ENCODE measurements around the gene NMNAT2. TPM values are rescaled to one million over a fixed set of nuclear protein-coding genes. Genes with fewer than 3 reads are reported as not detected.

Gene NMNAT2
- total and polyA plus RNA-seq, 2 of the 4 experiments (the other 2 are of a cell fraction): 0.36 to 2.4 TPM

GRCh38 chr1:183281553-183282091, 136.6 kb downstream of the NMNAT2 start:
- peak overlapping the region; percentile 64 for H4K91ac ChIP-seq (ENCODE audit: insufficient read depth, low read depth, low read length)
- dilution Hi-C loops (cut with HindIII; ENCODE audit: low sequenced_read_pairs, unreplicated experiment) (no loop called here), intact Hi-C loops (cut with micrococcal nuclease) (loop anchor here (1.0 to 5.0 kb wide), 7 partner anchors 37 to 406 kb away; partner anchors contain the start of gene SMG7), in situ Hi-C loops (cut with MboI; ENCODE audit: low sequenced_read_pairs) (loop anchor here (10.0 kb wide), 1 partner anchor 343 kb away; no protein-coding TSS in a partner anchor)
- ChIA-PET POLR2A (ENCODE audit: unreplicated experiment) (no interaction called here), CTCF (interaction anchor here (0.7 to 2.7 kb wide), 4 partner anchors 32 to 319 kb away, joined by 4 to 20 read pairs (median 8); no protein-coding TSS in a partner anchor)
- H3K79me1 ChIP-seq (ENCODE audit: low read depth in 1 of 2, low read length in 2 of 2): peaks cover 0 to 24% of the 10 kb centered on the region in 2 experiments; a peak in 2 of 4 replicates
- no peak overlapping the region for H3K9ac ChIP-seq (ENCODE audit: low read depth, low read length)
- H2AFZ ChIP-seq (replicated peaks; ENCODE audit: low read length, poor library complexity): peak overlapping the region; percentile 54
- BruUV-seq (replicated peaks): no TSS peak
- no peak overlapping the region for H3K56ac ChIP-seq (ENCODE audit: extremely low read depth, insufficient read depth, low read length)
- no peaks in the 10 kb centered on the region for H3K27me3 ChIP-seq (ENCODE audit: control insufficient read depth, insufficient read depth, low read length)
- DNase-seq (peak; percentile 93), ATAC-seq (ENCODE audit: low read depth) (peak; percentile 85)
- H4K20me1 ChIP-seq (ENCODE audit: insufficient read depth, low read length): no peaks in the 10 kb centered on the region; the same call in 1 of the 2 replicates
- H2BK120ac ChIP-seq (ENCODE audit: low read depth, low read length): peak overlapping the region; percentile 87
- peak overlapping the region; percentile 67; the same call in 1 of the 3 replicates for H2BK15ac ChIP-seq (ENCODE audit: low read depth, low read length)
- no peaks in the 10 kb centered on the region for H3K36me3 ChIP-seq (ENCODE audit: control insufficient read depth, insufficient read depth, low read length)
- H3K27ac ChIP-seq (ENCODE audit: insufficient read depth, low read length): no peak overlapping the region
- TF ChIP-seq USF2 (IDR thresholded peaks at IDR 0.05; ENCODE audit: low read depth, low read length) (no peak), CHD1 (IDR thresholded peaks at IDR 0.05; ENCODE audit: low read depth, low read length) (no peak), BHLHE40 (IDR thresholded peaks at IDR 0.05; ENCODE audit: low read depth, low read length) (no peak), SMC3 (IDR thresholded peaks at IDR 0.05; ENCODE audit: low read depth, low read length) (peak; percentile 92), RAD21 (IDR thresholded peaks at IDR 0.05; ENCODE audit: low read length) (peak; percentile 89), MAZ (IDR thresholded peaks at IDR 0.05; ENCODE audit: borderline replicate concordance, low read depth, low read length) (no peak)
- TF ChIP-seq, protein P1, sequence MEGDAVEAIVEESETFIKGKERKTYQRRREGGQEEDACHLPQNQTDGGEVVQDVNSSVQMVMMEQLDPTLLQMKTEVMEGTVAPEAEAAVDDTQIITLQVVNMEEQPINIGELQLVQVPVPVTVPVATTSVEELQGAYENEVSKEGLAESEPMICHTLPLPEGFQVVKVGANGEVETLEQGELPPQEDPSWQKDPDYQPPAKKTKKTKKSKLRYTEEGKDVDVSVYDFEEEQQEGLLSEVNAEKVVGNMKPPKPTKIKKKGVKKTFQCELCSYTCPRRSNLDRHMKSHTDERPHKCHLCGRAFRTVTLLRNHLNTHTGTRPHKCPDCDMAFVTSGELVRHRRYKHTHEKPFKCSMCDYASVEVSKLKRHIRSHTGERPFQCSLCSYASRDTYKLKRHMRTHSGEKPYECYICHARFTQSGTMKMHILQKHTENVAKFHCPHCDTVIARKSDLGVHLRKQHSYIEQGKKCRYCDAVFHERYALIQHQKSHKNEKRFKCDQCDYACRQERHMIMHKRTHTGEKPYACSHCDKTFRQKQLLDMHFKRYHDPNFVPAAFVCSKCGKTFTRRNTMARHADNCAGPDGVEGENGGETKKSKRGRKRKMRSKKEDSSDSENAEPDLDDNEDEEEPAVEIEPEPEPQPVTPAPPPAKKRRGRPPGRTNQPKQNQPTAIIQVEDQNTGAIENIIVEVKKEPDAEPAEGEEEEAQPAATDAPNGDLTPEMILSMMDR (conservative IDR thresholded peaks at IDR 0.05; ENCODE audit: low read depth, low read length): peak; percentile 94
- peak overlapping the region; percentile 74 for H2BK5ac ChIP-seq (ENCODE audit: low read depth, low read length, poor library complexity, severe bottlenecking)
- H3K23ac ChIP-seq (ENCODE audit: low read depth, low read length): no peak overlapping the region
- peak overlapping the region; percentile 57 for H2AK5ac ChIP-seq (ENCODE audit: low read depth, low read length)
- H3K4me1 ChIP-seq (ENCODE audit: control insufficient read depth, insufficient read depth, low read length): peaks cover 26% of the 10 kb centered on the region
- H4K8ac ChIP-seq (ENCODE audit: low read depth in 2 of 2, low read length in 2 of 2): peak overlapping the region in 1 of 2 experiments; percentile 84; a peak in 2 of 4 replicates
- no peak overlapping the region for H4K5ac ChIP-seq (ENCODE audit: low read depth, low read length)
- peak overlapping the region; percentile 54 for H3K14ac ChIP-seq (replicated peaks; ENCODE audit: low read depth, low read length)
- peaks cover 25% of the 10 kb centered on the region for H3K9me1 ChIP-seq (ENCODE audit: insufficient read depth, low read length)
- peak overlapping the region; percentile 6 for H2AK9ac ChIP-seq (replicated peaks; ENCODE audit: low read depth, low read length, poor library complexity)
- H3K4ac ChIP-seq (ENCODE audit: low read depth, low read length): peak overlapping the region; percentile 57
- H3K4me2 ChIP-seq (ENCODE audit: low read depth, low read length): no peak overlapping the region
- H3K4me3 ChIP-seq (ENCODE audit: insufficient read depth, low read depth, low read length): no peak overlapping the region
- WGBS, 2 experiments (ENCODE audit: extremely low coverage in 2 of 2, insufficient read length in 1 of 2): 33% methylated on average over 2 of the region's 12 CpGs; no CpG with 5 or more reads in 1 of the 2 experiments
- H3K18ac ChIP-seq (ENCODE audit: low read depth, low read length): no peak overlapping the region
- no peaks in the 10 kb centered on the region for H3K9me3 ChIP-seq (ENCODE audit: control insufficient read depth, insufficient read depth, low read length)
- H2BK20ac ChIP-seq (ENCODE audit: low read depth, low read length): peak overlapping the region; percentile 80

Data from IMR-90 (cell line).